ENCODE data around the gene RALGDS. TPM values are rescaled to one million over a fixed set of nuclear protein-coding genes. Genes with fewer than 3 reads are reported as not detected.

Gene RALGDS
- total RNA-seq, 2 experiments from 2014 or later = 57.9 to 60.2 TPM

DNA sequence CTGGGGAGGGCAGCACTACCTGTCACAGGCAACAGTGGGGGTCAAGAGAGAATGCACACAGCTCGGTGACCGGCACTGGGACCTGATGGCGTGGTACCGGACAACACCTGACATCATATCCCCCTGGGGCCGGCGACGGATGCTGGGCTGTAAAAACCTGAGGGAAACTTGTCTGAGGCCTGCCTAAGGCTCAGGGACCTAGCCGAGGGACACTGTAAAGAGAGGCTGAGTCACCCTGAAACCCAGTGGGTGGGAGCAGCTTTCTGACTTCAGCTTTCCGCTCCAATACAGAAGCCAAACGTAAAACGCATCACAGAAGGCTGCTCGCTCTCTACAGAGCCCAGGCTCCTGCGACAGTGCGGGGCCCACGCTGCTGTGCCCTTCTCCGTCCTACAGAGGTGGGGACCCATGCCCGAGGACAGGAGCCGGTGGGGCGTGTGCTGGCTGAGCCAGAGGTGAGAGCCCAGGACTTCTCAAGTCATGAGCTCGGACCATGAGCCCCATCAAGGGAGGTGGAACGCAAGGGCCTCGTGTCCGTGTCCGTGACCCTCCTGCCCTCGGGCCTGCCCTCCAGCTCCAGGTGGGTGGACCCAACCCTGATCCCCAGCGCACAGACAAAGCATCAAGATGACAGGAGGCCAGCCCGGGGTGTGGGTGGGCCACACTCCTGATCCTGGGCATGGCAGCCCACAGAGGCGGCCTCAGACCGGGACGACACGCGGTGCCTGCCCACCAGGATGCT lies 5.3 kb downstream of the RALGDS start:
- ChIA-PET CTCF (interaction anchor here (1.0 to 27.5 kb wide), 5 partner anchors 12 to 32 kb away, joined by 3 to 300 read pairs (median 4); no protein-coding TSS in a partner anchor), POLR2A (interaction anchor here (0.6 to 2.9 kb wide), 6 partner anchors 10 to 32 kb away, joined by 3 to 12 read pairs (median 4); no protein-coding TSS in a partner anchor)

DNA sequence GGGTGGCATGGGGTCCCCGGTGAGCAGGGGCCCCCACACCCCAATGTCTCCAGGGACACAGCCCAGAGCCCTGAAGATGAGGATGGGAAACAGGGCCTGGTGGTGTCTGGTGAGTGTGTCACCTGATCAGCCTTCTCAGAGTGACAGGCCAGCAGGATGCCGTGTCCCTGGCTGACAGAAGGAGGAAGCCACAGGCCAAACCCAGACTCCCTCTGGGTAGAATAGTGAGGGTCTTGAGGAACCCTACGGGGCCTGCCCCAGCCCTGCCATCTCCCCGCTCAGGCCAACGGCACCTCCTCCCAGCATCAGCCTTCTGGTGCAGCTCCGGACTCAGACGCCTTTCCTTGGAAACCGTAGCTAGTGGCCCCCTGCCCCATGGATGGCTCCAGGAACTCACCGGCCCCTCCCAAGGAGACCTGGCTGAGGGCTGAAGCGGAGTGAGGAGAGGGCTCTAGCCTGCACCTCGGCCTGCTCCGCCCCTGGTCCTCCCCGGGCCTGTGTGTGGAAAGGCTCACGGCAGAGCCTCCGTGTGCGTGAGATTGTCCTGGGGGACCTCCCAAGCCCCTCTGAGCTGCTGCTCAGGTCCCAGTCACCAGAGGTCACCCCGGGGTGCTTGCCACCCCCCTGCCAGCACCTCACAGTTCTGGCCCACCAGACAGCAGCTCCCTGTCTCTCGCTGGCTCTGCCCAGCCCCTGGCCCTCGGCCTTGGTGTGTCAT lies 6.0 kb downstream of the RALGDS start:
- CTCF ChIA-PET = interaction anchor here (0.6 to 27.5 kb wide), 7 partner anchors 11 to 70 kb away, joined by 3 to 300 read pairs (median 4); no protein-coding TSS in a partner anchor
- POLR2A ChIA-PET = interaction anchor here (0.6 to 2.9 kb wide), 6 partner anchors 9 to 33 kb away, joined by 3 to 12 read pairs (median 4); no protein-coding TSS in a partner anchor

DNA sequence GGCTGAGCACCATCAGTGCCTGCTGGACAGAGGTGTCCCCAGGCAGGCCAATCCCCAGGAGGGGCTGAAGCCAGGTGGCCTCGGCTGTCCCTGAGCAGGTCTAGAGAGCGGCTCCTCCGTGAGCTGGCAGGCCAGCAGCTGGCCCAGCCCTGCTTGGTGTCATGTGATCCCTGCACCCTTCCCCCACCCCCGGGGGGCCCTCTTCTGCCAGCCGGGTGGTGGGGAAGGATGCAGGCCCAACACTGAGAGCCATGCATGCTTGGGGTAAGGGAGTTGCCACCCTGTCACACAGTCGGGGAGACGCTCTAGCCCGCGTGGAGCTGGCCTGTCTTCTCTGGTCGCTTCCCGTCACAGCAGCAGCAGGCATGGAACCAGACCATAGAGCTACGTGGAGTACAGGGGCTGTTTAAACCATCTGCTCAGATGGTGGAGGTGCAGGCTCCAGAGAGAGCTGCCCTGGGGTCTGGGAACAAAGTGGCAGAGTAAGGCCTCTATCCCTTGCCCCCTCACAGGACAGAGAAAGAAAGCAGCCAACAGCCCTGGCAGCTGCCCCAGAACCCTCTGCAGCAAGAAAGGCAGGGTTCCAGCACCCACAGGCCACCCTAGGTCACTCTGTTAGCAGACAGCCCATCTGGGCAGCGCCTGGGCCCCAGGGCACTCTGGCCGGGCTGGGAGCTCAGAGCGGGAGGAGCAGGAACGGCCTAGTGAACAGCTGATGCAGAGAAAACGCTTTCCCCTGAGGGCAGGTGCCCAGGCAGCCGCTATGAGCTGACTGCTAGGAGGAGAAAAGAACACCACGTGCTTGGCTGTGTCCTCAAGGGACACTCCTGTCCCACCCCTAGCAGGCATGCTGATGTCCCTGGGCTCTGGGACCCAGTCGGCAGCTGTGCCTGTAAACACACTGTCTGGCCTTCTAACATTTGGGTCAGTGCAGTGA lies 6.8 kb downstream of the RALGDS start:
- ChIA-PET POLR2A (interaction anchor here (2.9 kb wide), 1 partner anchor 34 kb away, joined by 12 read pairs; no protein-coding TSS in a partner anchor), CTCF (interaction anchor here (0.6 to 27.5 kb wide), 4 partner anchors 15 to 71 kb away, joined by 3 to 300 read pairs (median 4); no protein-coding TSS in a partner anchor)

DNA sequence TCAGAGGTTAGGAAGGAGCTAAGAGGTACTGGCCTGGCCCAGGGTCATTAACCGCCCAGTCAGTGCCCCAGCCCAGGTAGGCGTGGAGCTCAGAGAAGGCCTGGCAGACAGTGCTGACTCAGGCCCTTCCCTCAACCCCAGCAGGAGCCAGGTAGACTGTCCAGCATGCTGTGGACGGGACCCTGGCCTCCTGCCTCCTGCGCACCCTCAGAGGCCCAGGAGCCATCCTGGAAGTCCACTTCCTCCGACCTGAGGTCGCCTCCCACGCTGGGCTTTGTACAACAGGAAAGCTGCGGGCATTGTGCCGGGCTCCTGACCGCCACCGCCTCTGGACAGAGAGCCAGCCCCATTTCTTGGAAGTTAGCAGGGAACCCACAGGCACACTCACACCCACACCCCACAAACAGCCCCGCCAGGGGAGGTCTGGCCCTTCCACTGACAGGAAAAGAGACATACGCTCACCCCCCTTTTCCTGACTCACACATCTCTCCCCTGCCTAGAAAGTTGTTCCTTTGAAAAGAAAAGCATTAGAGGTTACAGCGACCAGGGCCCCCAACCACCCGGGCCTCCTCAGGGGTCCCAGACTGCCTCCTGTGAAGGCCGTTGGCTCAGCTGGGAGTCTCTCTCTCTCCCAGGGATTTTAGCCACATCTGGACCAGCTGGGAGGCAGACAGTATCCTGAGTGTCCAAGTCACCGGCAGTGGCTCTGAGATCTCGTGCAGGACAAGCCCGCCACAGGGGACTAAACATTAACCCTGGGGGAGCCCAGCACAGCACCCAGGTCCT lies 7.7 kb downstream of the RALGDS start:
- CTCF ChIA-PET = interaction anchor here (1.9 to 27.5 kb wide), 2 partner anchors 20 to 34 kb away, joined by 4 to 300 read pairs; no protein-coding TSS in a partner anchor
- POLR2A ChIA-PET = no interaction called here

DNA sequence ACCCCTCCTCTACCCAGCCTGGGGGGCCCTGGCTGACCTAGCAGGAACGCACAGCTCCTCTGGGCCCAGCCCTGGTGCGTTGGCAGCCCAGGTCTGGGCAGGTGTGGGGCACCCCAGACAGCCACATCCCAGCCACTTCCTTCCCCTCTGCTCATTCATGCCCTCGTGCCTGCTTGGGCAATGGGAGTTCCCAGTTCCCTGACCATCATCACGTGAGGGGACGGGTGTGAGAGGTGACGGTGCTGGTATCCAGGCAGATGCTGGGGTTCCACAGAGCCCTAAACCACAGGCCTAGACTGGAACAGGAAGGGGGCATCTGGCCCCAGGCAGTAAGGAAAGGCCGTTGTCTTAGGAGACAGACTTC lies 8.4 kb downstream of the RALGDS start:
- ChIA-PET CTCF (interaction anchor here (27.5 kb wide), 1 partner anchor 35 kb away, joined by 300 read pairs; no protein-coding TSS in a partner anchor), POLR2A (no interaction called here)

DNA sequence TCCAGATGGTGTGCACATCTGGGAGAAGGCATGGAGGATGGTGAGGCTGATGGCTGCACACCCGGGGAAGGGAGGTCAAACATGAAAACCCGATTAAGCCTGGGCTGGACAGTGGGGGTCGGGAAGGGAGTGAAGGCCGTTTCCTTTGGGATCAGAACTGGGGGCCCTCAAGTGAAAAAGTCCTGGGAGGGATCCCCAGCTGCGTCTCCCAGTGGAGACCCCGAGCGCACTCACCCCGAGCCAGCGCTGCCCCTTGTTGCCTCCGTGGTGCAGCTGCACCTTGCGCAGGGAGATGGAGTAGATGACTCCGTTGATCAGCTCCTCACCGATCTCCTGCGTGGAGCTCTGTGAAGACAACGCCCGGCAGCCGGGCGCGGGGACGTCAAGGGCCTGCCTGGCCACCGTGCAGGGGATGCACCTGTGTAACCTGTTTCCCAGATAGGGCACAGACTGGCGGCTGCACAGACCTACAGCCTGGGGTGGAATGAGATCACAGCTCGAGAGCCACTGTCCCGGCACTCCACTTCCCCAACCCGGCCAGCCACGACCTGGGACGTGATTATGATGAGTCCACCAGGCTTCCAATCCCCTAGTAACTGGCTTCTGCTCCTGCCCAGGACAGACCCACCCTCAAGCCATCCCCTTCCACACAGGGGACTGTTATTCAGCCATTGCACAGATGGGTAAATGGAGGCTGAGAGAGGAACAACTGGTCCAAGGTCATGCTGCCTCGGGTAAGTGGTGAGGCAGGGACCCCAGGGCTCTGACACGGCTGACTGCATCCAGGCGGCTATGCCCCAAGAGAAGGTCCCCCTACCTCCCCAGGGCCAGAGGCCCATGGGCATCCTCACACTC lies 9.0 kb downstream of the RALGDS start:
- ChIA-PET CTCF (interaction anchor here (27.5 kb wide), 1 partner anchor 35 kb away, joined by 300 read pairs; no protein-coding TSS in a partner anchor), POLR2A (no interaction called here)

DNA sequence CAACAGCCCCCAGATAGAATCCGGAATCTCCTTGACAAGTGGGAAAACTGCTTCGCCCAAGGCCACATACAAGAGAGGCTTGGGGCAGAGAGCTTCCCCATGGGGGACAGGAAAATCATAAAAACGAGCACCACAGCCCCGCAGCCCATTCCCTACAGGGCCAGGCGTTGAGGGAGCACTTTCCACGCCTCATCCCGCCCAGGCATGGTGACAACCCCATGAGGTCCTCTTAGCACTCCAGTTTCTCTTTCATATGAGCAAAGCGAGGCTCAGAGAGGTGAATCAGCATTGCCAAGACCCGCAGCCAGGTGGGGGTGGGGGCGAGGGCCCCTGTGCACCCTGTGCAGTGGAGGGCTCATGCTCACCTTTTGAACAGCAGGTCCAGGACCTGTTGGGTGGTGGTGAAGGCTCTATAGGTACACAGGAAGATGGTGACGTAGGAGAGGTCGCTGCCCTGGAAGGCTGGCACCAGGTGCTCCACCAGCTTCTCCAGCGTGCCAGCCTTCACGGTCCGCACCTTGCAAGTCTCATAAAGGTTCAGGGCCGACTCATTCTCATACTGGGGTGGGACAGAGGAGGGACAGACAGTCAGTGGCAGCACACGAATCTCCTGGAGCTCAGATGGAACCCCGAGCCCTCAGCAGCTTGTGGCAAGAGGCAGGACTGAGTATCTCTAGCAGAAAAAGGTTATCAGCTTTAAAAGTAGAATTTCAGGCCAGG lies 10.9 kb downstream of the RALGDS start:
- POLR2A ChIA-PET = interaction anchor here (0.7 kb wide), 1 partner anchor 498 kb away, joined by 11 read pairs; no protein-coding TSS in a partner anchor
- CTCF ChIA-PET = interaction anchor here (0.7 to 27.5 kb wide), 2 partner anchors 9 to 37 kb away, joined by 3 to 300 read pairs; no protein-coding TSS in a partner anchor

DNA sequence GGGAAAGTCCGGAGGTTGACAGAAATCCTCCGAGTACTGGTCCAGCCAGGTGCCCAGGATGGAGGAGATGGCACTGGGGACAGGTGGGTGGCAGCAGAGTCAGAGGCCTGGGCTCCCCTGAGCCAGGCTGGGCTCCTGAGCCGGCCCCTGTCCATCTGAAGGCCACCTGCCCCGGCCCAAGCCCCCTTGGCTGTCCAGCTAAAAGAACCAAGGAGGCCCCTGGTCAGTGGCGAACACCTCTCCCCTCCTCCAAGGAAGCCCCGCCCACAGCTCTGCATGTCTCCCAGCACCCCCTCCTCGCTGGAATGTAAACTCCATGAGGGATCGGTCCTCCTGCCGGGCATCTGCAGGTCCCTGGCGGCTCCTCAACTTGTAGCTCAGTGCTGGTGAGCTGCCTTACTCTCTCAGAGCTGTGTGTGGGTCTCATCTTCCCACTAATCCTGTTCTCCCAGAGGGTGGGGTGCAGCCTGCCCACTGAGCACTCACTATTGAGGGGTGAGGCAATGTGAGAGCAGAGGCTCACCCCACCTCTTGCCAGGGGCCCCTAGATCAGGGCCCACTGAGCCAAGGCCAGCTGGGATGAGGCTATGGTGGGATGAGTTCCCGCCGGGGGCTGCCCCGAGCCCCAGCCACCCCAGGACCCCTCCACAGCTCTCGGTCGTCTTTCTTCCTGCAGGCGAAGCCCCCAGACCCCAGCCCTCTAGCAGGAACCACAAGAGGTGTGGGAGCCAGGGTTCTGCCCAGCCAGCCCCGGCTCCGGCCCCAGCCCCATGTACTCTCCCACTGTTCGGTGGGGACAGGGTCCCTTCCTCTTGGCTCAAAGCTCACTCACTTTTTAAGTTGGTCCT lies 12.0 kb downstream of the RALGDS start:
- ChIA-PET CTCF (interaction anchor here (0.7 to 27.5 kb wide), 2 partner anchors 11 to 38 kb away, joined by 3 to 300 read pairs; no protein-coding TSS in a partner anchor), POLR2A (interaction anchor here (0.7 kb wide), 1 partner anchor 497 kb away, joined by 11 read pairs; no protein-coding TSS in a partner anchor)

DNA sequence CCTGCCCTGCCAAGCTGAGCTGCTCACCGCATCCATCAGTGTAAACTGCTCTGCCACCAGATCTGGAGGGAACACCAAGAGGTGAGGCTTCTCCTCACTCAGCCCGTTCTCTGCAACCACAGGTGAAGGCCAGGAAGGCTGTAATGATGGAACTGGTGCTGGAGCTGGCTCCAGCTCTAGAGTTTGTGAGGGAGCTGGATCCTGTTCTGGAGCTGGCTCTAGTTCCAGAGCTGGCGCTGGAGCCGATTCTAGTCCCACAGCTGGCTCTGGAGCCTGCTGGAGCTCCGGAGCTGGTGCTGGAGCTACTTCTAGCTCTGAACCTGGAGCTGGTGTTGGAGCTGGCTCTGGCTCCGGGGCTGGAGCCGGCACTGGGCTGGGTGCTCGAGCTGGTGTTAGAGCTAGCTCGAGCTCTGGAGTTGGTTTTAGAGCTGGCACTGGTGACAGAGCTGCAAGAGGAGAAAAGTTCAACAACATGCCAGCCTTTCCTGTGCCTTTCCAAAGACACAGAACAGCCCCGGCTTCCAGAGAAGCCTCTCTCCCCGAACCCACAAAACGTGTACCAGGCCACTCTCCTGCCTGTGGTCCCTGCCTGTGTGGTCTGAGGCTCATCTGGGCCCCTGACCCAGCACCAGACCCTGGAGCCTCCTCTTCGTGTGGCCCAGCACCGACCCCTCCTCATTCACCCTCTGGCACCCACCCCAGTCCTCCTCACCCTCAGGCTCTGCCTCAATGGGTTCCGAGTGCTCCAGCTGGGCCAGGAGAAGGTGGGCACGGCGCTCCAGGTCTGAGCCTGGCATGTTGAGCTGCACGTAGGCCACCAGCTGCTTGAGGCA lies 12.9 kb downstream of the RALGDS start:
- CTCF ChIA-PET = interaction anchor here (27.5 kb wide), 1 partner anchor 39 kb away, joined by 300 read pairs; no protein-coding TSS in a partner anchor
- POLR2A ChIA-PET = no interaction called here

DNA sequence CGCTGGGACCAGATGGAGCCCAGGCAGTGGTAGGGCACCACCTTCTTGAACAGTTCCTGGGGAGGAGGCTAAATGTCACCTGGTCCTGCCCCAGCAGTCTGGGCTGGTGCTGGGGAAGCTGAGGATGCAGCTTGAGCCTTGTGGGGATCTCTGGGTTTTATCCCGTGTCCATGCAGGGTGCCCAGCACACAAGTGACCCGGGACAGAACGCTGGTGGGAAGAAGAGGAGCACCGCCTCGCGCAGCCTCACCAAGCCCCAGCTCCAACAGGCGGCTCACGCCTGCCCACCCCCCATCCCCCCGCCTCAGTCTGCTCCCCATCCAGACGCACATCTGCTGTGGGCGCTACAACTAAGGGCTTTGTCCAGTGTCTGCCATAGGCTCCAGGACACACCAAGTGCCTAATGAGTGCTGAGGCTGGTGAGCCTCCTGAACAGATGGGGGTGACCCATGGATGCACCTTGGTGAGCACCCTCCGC lies 13.8 kb downstream of the RALGDS start:
- ChIA-PET POLR2A (no interaction called here), CTCF (interaction anchor here (0.6 to 27.5 kb wide), 3 partner anchors 12 to 996 kb away, joined by 3 to 300 read pairs (median 5); no protein-coding TSS in a partner anchor)

DNA sequence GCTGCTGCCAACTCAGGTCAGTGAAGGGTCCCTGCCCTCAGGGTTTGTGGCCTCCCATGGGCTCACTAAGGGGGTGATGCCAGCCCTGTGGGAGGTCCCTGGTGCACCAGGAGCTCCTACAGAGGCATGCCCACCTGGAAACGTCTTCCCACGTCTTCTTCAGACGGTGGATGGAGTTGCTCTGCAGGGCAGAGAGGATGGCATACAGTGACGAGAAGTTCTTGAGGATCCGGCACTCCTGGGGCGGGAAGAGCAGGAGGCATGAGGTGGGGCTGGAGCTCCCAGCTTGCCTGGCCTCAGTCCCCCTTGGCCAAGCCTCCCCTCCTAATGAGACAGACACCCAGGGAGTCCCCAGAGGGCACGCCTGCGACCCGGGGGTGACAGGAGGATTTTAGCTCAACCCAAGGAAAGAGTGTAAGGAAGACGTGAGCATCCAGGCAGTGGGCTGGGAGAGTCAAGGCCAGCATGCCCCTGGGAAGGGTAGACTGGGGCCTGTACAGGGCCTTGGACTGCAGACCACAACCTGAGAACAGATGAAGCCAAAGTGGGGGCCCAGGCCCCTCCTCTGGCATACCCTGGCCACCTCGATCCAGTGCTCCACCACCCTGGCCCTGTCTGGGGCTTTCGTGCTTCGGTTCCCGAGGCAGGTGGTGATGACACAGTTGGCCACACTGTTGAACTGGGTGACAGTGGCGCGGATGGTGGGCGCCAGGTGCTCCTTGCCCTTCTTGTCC lies 14.4 kb downstream of the RALGDS start:
- ChIA-PET CTCF (interaction anchor here (0.6 to 27.5 kb wide), 3 partner anchors 13 to 996 kb away, joined by 3 to 300 read pairs (median 5); no protein-coding TSS in a partner anchor), POLR2A (interaction anchor here (0.8 kb wide), 1 partner anchor 9 kb away, joined by 3 read pairs; no protein-coding TSS in a partner anchor)

DNA sequence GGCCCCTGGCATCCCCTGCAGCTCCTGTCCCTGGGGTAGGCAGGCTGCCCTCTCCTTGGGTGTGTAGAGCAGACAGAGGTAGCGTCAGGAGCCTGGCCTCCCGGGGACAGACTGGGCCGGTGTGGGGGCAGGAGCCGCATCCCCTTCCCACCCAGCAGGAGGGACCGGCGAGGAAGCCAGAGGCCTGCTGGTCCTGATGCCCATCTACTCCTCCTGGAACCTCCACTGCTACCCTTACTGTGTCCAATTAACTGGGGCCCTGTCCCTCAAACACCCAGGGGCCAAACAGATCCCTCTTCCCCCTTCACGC lies 15.6 kb downstream of the RALGDS start:
- CTCF ChIA-PET = interaction anchor here (0.6 to 27.5 kb wide), 2 partner anchors 42 to 886 kb away, joined by 3 to 300 read pairs; no protein-coding TSS in a partner anchor
- POLR2A ChIA-PET = no interaction called here

DNA sequence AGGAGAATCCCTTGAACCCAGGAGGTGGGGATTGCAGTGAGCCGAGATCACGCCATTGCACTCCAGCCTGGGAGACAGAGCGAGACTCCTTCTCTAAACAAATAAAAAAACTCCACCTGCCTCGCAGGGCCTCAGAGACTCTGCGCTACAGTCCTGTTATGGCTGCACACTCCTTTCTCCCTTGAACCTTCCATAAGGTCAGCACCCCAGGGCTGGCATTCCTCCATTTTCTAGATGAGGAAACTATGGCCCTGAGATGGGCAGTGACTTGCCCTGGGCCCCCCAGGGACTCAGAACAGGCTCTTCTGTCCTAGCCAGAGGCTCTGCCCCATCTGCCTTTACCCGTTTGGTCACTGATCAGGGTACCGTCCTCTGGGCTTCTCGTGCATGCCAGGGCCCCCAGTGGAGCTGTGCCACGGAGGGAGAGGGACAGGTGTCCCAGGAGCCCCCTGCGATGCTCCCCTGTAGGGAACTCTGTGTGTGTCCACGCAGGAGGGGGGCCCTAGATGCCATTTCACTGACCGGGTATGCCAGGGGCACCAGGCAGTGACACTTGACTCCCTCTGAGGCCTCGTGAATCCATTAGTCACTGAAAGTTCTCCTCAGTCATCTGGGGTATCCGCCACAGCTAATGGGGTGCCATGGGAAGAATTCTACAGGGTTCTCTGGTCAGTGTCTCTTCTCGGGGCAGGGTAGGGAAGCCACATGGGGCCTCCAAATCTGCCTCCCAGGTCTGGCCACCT lies 16.2 kb downstream of the RALGDS start:
- ChIA-PET POLR2A (no interaction called here), CTCF (interaction anchor here (0.6 to 27.5 kb wide), 3 partner anchors 11 to 886 kb away, joined by 3 to 300 read pairs (median 6); no protein-coding TSS in a partner anchor)
